ENCODE measurements around the gene GIMD1.
"Not testable (repeated sequence)": the region's sequence is repeated elsewhere in the genome, so short reads cannot be mapped to it uniquely, and the experiment has no call there.

Gene GIMD1

GRCh38 chr4:106368678-106369077 lies at the start of gene GIMD1:
Gene GIMD1, minus strand, starts transcription at chr4:106368778. Its CDS starts 1,343 bp downstream, at chr4:106367435.
- FAIRE-seq, result no peak

DNA sequence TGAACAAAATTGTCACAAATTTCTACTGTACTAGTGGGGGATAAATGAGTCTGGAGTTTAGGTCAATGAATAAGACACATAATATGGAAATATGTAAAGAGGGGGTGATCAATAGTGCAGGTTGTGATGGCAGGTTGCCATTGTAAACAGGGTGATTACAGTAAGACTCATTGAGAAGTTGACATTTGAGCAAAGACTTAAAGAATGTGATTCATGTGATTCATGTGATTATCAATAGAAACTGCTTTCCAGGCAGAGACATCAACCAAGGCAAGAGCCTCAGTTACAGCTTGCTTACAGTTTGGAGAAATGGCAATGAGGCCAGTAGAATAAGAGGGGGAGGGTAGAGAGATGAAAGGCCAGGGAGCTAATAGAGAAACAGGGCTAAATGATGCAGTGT lies 45.8 kb upstream of the GIMD1 start:
- FAIRE-seq, result no peak

DNA sequence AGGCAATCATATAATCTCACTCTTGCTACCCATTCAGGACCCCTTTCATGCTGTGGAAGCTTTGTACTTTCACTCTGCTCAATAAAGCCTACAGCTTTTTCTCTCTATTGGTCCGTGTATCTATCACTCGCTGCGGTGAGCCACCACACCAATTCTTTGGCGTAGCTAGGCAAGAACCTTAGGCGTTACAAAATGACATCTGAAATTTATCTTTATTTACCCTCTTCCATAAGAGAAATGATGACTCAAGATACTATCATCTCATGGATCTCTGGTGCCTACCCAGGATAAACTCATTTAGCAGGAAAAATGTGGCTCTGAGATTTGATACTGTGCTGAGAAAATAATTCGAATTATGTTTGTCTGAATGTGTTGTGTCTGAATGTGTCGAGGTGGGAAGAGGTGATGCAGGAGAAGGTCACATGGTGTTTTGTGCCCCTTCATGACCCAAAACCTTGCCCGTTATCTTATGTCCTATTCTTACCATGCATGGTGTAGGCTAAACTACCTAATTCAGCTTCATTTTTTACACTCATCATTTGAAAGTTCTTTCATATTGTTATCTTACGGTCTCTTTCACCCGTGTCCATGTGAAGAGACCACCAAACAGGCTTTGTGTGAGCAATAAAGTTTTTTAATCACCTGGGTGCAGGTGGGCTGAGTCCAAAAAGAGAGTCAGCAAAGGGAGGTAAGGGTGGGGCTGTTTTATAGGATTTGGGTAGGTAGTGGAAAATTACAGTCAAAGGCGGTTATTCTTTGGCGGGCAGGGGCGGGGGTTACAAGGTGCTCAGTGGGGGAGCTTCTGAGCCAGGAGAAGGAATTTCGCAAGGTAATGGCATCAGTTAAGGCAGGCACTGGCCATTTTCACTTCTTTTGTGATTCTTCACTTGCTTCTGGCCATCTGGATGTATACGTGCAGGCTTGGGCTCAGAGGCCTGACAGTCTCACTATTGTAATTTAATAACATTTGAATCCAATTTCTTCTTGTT lies 41.6 kb upstream of the GIMD1 start:
- no peak for FAIRE-seq

DNA sequence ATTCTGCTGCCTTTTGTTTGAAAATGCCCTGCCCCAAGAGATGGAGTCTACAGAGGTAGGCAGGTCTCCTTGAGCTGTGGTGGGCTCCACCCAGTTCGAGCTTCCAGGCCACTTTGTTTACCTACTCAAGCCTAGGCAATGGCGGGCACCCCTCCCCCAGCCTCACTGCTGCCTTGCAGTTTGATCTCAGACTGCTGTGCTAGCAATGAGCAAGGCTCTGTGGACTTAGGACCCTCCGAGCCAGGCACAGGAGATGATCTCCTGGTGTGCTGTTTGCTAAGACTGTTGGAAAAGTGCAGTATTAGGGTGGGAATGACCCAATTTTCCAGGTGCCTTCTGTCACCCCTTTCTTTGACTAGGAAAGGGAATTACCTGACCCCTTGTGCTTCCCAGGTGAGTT lies 39.4 kb upstream of the GIMD1 start:
- FAIRE-seq, result not testable (repeated sequence)

DNA sequence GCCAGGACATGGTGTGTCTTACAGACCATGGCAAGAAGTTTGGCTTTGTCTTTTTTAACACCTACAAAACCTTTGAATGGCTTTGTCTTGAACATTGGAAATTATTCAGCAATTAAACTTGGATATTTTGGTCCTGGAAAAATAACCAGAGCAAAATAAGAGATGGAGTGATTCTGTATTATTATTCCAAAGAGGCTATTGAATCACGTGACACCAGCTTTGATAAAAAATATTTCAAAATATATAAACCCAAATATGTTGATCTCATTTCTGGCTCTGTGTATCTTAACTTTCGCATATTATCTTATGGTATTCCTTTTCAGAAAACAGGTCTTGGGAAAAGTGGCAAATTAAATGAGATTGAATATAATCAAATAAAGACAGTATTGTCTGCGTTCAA lies 32.6 kb upstream of the GIMD1 start:
- no peak for FAIRE-seq

GRCh38 chr4:106398898-106399297 lies 30.3 kb upstream of the GIMD1 start:
- not testable (repeated sequence) for FAIRE-seq

DNA sequence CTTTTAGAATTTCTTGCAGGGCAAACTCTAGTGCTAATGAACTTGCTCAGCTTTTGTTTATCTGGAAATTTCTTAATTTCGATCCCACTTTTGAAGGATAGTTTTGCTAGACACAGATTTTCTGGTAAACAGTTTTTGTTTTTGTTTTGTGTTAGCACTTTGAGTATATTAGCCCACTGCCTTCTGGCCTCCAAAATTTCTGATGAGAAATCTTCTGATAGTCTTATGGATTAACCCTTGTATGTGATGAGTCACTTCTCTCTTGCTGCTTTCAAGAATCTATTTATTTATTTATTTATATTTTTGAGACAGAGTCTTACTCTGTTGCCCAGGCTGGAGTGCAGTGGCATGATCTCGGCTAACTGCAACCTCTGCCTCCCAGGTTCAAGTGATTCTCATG lies 27.0 kb upstream of the GIMD1 start:
- FAIRE-seq, result no peak

- FAIRE-seq, result no peak
These were observed 17.3 kb upstream of the GIMD1 start for GRCh38 chr4:106385853-106386393.

DNA sequence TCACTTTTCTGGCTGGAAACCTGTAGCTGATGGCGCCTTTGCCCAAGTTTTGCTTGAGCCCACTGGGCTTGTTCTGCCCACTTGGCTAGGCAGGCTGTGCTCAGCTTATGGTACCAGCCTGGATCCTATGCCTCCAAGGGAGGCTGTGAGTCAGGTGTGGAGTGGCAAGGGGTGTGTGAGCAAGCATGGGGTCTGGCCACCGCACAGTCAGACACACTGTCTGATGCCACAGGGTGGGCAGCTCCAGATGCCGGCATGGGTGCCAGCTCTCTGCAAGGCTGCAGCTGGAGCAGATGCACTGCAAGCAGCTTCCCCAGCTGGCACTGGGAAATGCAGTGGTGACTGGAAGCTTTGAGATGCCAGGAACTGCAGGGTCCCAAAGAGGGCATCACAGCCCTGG lies 16.3 kb upstream of the GIMD1 start:
- no peak for FAIRE-seq

DNA sequence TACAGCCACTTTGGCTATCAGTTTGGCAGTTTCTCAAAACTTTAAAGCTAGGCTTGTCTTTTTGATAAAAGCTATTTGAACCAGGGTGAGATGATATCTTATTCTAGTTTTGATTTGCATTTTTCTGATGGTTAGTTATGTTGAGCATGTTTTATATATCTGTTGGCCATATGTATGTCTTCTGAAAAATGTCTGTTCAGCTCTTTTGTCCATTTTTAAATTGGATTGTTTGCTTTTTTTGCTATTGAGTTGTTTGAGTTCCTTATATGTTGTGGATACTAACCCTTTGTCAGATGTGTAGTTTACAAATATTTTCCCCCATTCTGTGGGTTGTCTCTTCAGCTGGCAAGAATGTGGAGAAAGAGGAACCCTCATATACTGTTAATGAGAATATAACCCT lies 11.6 kb upstream of the GIMD1 start:
- no peak for FAIRE-seq

GRCh38 chr4:106373026-106373425 lies 4.4 kb upstream of the GIMD1 start:
- FAIRE-seq, result no peak

DNA sequence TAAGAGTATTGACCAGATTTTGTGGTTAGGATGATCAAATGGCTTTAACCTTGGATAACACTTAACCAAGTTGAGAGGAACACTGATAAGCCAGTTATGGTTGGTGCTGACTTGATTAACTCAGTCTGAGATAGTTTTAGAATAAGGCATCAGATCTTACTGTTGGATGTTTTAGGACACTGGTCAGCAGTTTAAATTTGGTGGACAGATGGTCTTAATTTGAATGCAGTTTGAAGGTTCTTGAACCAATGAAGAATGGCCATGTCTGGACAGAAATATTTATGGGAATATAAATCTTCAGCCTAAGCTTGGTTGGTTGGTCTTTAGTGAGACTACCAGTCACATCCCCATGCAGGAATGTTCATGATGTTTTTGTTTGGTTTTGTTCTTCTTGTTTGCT lies 2.6 kb upstream of the GIMD1 start:
- FAIRE-seq, result no peak

- FAIRE-seq, result no peak
These were observed 1.6 kb upstream of the GIMD1 start for GRCh38 chr4:106370214-106370613.

DNA sequence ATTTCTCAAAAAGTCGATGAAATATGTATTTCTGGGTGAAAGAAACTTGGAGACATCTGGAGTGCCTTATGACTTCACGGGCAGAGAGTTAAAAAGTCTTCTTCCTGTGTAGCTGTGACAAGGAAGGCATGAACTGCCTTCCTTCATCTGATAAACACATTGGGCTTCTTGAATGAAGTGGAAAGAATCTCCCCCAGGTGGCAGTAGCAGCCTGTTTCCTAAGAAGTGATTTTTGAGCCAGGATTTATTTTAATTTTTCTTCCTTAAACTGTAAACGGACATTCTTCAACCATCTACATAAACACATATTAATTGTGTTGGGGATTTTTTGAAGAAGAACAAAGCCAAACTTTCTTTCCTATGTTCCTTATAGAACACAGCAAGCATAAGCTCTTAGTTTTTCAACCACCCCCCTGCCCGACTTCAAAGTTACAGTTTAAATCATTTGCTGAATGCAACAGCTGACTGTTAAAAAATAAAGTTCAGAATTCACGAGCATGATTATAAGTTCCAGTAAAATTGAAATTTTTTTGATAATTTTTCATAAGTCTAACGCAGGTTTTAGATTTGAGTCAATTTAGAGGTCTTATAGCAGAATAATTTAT lies 980 bp upstream of the GIMD1 start:
- FAIRE-seq, result no peak

- no peak for FAIRE-seq
These were observed 1.5 kb downstream of the GIMD1 start for GRCh38 chr4:106367072-106367471.

GRCh38 chr4:106366026-106366425 lies 2.6 kb downstream of the GIMD1 start:
- FAIRE-seq, result no peak

DNA sequence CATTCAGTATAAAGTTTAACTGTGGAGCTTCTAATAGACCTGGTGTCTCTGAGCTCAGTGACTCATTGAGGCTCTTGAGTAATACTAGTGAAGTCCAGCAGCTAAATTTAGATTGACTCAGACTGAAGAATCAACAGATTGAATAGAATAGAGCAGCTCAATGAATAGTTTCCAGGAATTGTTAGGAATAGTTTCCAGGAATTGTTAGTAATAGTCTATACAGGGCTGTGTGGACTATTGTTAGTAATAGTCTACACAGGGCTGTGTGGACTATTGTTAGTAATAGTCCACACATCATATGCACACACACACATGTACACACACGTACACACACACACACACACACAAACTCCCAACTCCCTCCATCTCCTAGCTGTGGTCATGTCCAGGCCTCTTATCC lies 3.0 kb downstream of the GIMD1 start:
- no peak for FAIRE-seq

GRCh38 chr4:106364282-106364681 lies 4.3 kb downstream of the GIMD1 start:
- FAIRE-seq, result no peak

- no peak for FAIRE-seq
These were observed 6.3 kb downstream of the GIMD1 start for GRCh38 chr4:106362086-106362825.

DNA sequence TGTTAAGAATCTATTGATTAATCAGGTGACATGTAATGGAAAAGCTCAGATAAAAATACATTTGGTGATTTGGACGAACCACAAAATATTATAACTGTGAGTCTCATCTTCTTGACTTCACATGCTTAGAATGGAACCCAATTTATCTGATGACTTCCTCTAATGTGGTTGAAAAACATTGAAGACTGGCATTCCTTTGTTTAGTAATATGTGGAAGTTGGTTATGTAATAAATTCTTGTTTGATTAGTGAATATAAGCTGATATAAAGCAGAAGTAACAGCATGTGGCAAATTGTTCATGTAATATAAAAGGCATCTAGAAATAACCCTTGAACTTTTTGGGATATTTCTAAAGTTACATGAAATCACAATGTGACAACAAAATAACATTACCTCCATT lies 9.7 kb downstream of the GIMD1 start:
- no peak for FAIRE-seq

- no peak for FAIRE-seq
These were observed 13.4 kb downstream of the GIMD1 start for GRCh38 chr4:106355193-106355592.

- no peak for FAIRE-seq
These were observed 14.8 kb downstream of the GIMD1 start for GRCh38 chr4:106353786-106354185.

- no peak for FAIRE-seq
These were observed 17.6 kb downstream of the GIMD1 start for GRCh38 chr4:106351016-106351415.

Data from colon (tissue), 2 donors.